ENCODE results near the gene HLA-E. TPM values are rescaled to one million over a fixed set of nuclear protein-coding genes. Genes with fewer than 3 reads are reported as not detected.
"Not testable (repeated sequence)": the region's sequence is repeated elsewhere in the genome, so short reads cannot be mapped to it uniquely, and the experiment has no call there.

Gene HLA-E
- polyA plus RNA-seq (2013, experiment 1 of 2; ENCODE audit: insufficient read length): 71.1 TPM
- 71.0 TPM for polyA plus RNA-seq (2013, experiment 2 of 2; ENCODE audit: insufficient read length)

- DNase-seq: peak; percentile 99
Measured at GRCh38 chr6:30489081-30490025, at the start of gene HLA-E. TSS of gene HLA-E (plus strand) at chr6:30489509. CDS start at chr6:30489532, 23 bp downstream.

GRCh38 chr6:30441171-30441570, 48.1 kb upstream of the HLA-E start:
- no peak for DNase-seq

GRCh38 chr6:30443657-30444450, 45.5 kb upstream of the HLA-E start:
- DNase-seq: peak; percentile 35

GRCh38 chr6:30444451-30444742, 44.9 kb upstream of the HLA-E start:
- no peak for DNase-seq

DNA sequence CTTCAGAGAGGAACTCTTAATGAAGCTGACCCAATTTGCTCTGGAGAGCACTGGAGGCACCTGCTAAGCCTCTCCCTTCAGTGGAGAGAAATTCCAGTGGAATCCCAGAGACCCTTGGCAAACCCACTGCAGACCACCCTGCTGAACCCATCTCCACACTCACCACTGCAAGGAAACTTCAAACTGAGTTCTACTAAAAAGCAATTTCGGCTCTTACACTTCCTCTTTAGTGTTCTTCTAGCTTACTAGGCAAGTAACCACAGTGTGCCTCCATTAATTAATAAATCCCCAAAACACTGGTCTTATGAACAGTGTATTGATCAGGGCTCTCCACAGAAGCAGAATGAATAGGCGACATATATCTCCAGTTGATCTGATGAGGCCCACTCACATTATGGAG, 43.0 kb upstream of the HLA-E start:
- no peak for DNase-seq

DNA sequence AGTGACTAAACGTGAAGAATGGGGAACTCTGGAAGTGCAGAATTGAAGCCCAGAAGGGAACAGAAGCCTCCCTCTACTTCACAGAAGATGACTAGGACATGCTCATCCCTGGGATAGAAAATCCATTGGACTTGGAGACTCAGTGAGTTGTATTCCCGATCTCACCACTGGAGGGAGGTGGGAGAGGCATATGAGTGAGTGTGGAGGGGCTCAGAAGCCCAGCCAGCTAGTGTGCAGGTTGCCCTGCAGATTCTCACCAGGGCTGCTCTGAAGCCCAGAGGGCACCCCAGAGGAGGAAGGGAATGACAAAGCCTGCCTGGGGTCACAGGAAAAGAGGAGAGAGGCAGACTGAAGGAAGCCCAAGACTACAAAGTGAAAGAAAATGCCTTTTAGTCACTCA, 42.1 kb upstream of the HLA-E start:
- peak; percentile 33 for DNase-seq

GRCh38 chr6:30450548-30450908, 38.8 kb upstream of the HLA-E start:
- DNase-seq: no peak

GRCh38 chr6:30450909-30451841, 38.1 kb upstream of the HLA-E start:
- DNase-seq: peak; percentile 74

- DNase-seq: no peak
Measured at GRCh38 chr6:30452736-30453507, 36.4 kb upstream of the HLA-E start.

- DNase-seq: peak; percentile 85
Measured at GRCh38 chr6:30453508-30454116, 35.7 kb upstream of the HLA-E start.

DNA sequence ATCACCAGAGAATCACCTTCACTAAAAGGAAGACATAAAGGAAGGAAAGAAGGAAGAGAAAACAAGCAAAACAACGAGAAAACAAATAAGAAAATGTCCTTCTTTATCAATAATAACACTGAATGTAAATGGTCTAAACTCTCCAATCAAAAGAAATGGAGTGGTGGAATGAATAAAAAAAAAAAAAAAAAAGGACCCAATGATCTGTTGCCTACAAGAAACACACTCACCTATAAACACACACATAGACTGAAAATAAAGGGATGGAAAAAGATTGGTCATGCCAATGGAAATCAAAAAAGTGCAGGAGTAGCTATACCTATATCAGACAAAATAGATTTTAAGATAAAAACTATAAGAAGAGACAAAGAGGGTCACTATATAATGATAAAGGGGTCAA, 30.2 kb upstream of the HLA-E start:
- DNase-seq: no peak

GRCh38 chr6:30461055-30461454, 28.3 kb upstream of the HLA-E start:
- no peak for DNase-seq

- DNase-seq: no peak
Measured at GRCh38 chr6:30462482-30462881, 26.8 kb upstream of the HLA-E start.

DNA sequence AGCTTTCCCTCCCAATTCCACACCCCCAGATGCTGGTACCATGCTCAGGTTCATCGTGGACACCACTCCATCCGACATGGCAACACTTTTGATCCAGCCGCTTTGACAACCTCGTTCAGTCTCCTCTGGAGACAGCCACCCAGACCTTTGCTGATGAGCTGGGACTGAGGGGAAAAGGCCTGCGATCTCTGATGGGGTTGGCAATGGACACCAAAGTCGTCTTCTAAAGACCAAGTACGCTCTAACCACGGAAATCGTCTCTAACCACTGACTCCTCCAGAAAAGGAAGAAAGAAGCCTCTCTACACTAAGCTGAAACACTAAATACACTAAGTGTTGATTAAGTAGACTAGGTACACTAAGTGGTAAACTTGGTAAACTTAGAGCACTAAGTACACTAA, 26.1 kb upstream of the HLA-E start:
- DNase-seq: no peak

- DNase-seq: peak; percentile 40
Measured at GRCh38 chr6:30463651-30464618, 25.4 kb upstream of the HLA-E start.

- no peak for DNase-seq
Measured at GRCh38 chr6:30465595-30466306, 23.6 kb upstream of the HLA-E start.

- DNase-seq: no peak
Measured at GRCh38 chr6:30470968-30471367, 18.3 kb upstream of the HLA-E start.

GRCh38 chr6:30475116-30475515, 14.2 kb upstream of the HLA-E start:
- DNase-seq: not testable (repeated sequence)

- DNase-seq: no peak
Measured at GRCh38 chr6:30480536-30481156, 8.7 kb upstream of the HLA-E start.

Measured in fibroblast of skin of scalp (primary cell).